NT2/D1 (cell line): ENCODE measurements around the gene BPTF.
"Not testable (repeated sequence)": the region's sequence is repeated elsewhere in the genome, so short reads cannot be mapped to it uniquely, and the experiment has no call there.

ENCODE experiments used
- DNase-seq: peaks from one replicate; pipeline ENCODE4 v3.0.0-alpha.2; 2011; ENCODE audit warnings: low read depth, low spot score
- H3K27me3 ChIP-seq: 2 replicates; pipeline ENCODE4 v1.6.0; 2011; ENCODE audit warnings: mild to moderate bottlenecking; ENCODE audit not compliant: insufficient read length, insufficient read depth
- H3K36me3 ChIP-seq: 2 replicates; pipeline ENCODE4 v1.6.1; 2011; ENCODE audit warnings: mild to moderate bottlenecking, low read length, mixed read lengths; ENCODE audit not compliant: insufficient read depth, insufficient read length
- H3K4me1 ChIP-seq: 2 replicates; pipeline ENCODE4 v1.5.1; 2011; ENCODE audit not compliant: insufficient read depth, insufficient read length
- H3K4me3 ChIP-seq: 2 replicates; pipeline ENCODE4 v1.5.1; 2011; ENCODE audit warnings: low read depth; ENCODE audit not compliant: insufficient read length
- H3K9ac ChIP-seq: 2 replicates; pipeline ENCODE4 v1.6.0; 2011; ENCODE audit warnings: low read depth; ENCODE audit not compliant: insufficient read length
- H3K9me3 ChIP-seq: 2 replicates; pipeline ENCODE4 v1.5.1; 2011; ENCODE audit warnings: mild to moderate bottlenecking, low read length; ENCODE audit not compliant: insufficient read depth
- SUZ12 ChIP-seq: IDR thresholded peaks from 2 replicates; pipeline ENCODE4 v1.6.1; 2011; ENCODE audit not compliant: insufficient read length, insufficient read depth; ENCODE audit errors: extremely low read depth
- YY1 ChIP-seq: IDR thresholded peaks from 2 replicates; pipeline ENCODE4 v1.6.1; 2011; ENCODE audit not compliant: insufficient read length, insufficient read depth
- ZNF274 ChIP-seq: IDR thresholded peaks from 2 replicates; pipeline ENCODE4 v1.6.1; 2011; ENCODE audit warnings: mild to moderate bottlenecking, low read depth, low read length

Gene BPTF

GRCh38 chr17:67993153-67993997 is 168.1 kb downstream of the BPTF start:
- Histone ChIP-seq H3K36me3 (peaks cover 5% of the 10 kb centered on the region), H3K9ac (peak overlapping the region; percentile 90), H3K4me1 (peaks cover 3% of the 10 kb centered on the region), H3K27me3 (peaks cover 20% of the 10 kb centered on the region), H3K4me3 (peak overlapping the region; percentile 90), H3K9me3 (no peaks in the 10 kb centered on the region)
- DNase-seq, result no peak
- TF ChIP-seq ZNF274, result no peak
- no peak for TF ChIP-seq YY1
- no peak for TF ChIP-seq SUZ12

- Histone ChIP-seq H3K27me3 (peaks cover 20% of the 10 kb centered on the region), H3K9ac (peak overlapping the region; percentile 87), H3K4me3 (peak overlapping the region; percentile 73), H3K36me3 (peaks cover 5% of the 10 kb centered on the region), H3K9me3 (no peaks in the 10 kb centered on the region), H3K4me1 (peaks cover 3% of the 10 kb centered on the region)
- no peak for DNase-seq
- TF ChIP-seq SUZ12 (no peak), ZNF274 (no peak), YY1 (no peak)
These were observed 168.7 kb downstream of the BPTF start for GRCh38 chr17:67993998-67994361.

GRCh38 chr17:67994817-67995569 is 169.7 kb downstream of the BPTF start:
- Histone ChIP-seq H3K27me3 (peaks cover 20% of the 10 kb centered on the region), H3K36me3 (peaks cover 5% of the 10 kb centered on the region), H3K4me1 (peaks cover 3% of the 10 kb centered on the region), H3K9ac (peak overlapping the region; percentile 72), H3K4me3 (peak overlapping the region; percentile 44), H3K9me3 (no peaks in the 10 kb centered on the region)
- no peak for DNase-seq
- TF ChIP-seq ZNF274, result no peak
- TF ChIP-seq SUZ12, result no peak
- TF ChIP-seq YY1, result no peak

GRCh38 chr17:67995570-67996263 is 170.4 kb downstream of the BPTF start:
- H3K4me3 ChIP-seq, result peak overlapping the region; percentile 44
- no peak for DNase-seq
- peaks cover 20% of the 10 kb centered on the region for H3K27me3 ChIP-seq
- peak overlapping the region; percentile 72 for H3K9ac ChIP-seq
- H3K9me3 ChIP-seq, result no peaks in the 10 kb centered on the region
- H3K4me1 ChIP-seq, result peaks cover 3% of the 10 kb centered on the region
- H3K36me3 ChIP-seq, result peaks cover 5% of the 10 kb centered on the region
- TF ChIP-seq ZNF274 (no peak), YY1 (no peak), SUZ12 (no peak)

GRCh38 chr17:67996301-67997171 is 171.2 kb downstream of the BPTF start, which contains the start of gene C17orf58:
C17orf58 (minus strand) TSS chr17:67996469; CDS start chr17:67996198, 271 bp downstream.
- not testable (repeated sequence) for H3K4me1 ChIP-seq, DNase-seq, H3K9me3 ChIP-seq, H3K36me3 ChIP-seq
- Histone ChIP-seq H3K4me3 (peak within 1 kb of the TSS; percentile 44), H3K27me3 (peaks cover 20% of the 10 kb centered on the region), H3K9ac (peak within 1 kb of the TSS; percentile 72)

GRCh38 chr17:67998466-67998865 is 173.2 kb downstream of the BPTF start:
- no peak for TF ChIP-seq SUZ12
- no peak for TF ChIP-seq YY1
- TF ChIP-seq ZNF274, result no peak
- Histone ChIP-seq H3K36me3 (no peaks in the 10 kb centered on the region), H3K4me3 (no peak overlapping the region), H3K9me3 (no peaks in the 10 kb centered on the region), H3K4me1 (no peaks in the 10 kb centered on the region), H3K27me3 (peaks cover 20% of the 10 kb centered on the region), H3K9ac (no peak overlapping the region)
- no peak for DNase-seq
